CD4-positive, alpha-beta T cell treated with Interleukin-4 for 4 hours (primary cell): ENCODE measurements around the gene BPTF.
A peak's percentile ranks its signal among the peaks of the same experiment; 100 is the strongest.
"Not testable (repeated sequence)": the region's sequence is repeated elsewhere in the genome, so short reads cannot be mapped to it uniquely, and the experiment has no call there.

ENCODE experiments used
- DNase-seq: peaks from one replicate; pipeline ENCODE4 v3.0.0-alpha.2; 2020

The BPTF gene

GRCh38 chr17:67980883-67981282 lies 155.6 kb downstream of the BPTF start:
- not testable (repeated sequence) for DNase-seq

GRCh38 chr17:67982034-67982640 lies 156.8 kb downstream of the BPTF start:
- no peak for DNase-seq

GRCh38 chr17:67982686-67983382 lies 157.5 kb downstream of the BPTF start:
- DNase-seq, result no peak

GRCh38 chr17:67983383-67983688 lies 158.0 kb downstream of the BPTF start:
- no peak for DNase-seq

- DNase-seq, result no peak
Measured at GRCh38 chr17:67990909-67991308, 165.6 kb downstream of the BPTF start.

- DNase-seq, result no peak
Measured at GRCh38 chr17:67992548-67993152, 167.3 kb downstream of the BPTF start.

- peak; percentile 57 for DNase-seq
Measured at GRCh38 chr17:67993153-67993997, 168.1 kb downstream of the BPTF start.

- no peak for DNase-seq
Measured at GRCh38 chr17:67993998-67994361, 168.7 kb downstream of the BPTF start.

GRCh38 chr17:67994817-67995569 lies 169.7 kb downstream of the BPTF start:
- DNase-seq, result no peak

- DNase-seq, result no peak
Measured at GRCh38 chr17:67995570-67996263, 170.4 kb downstream of the BPTF start.

GRCh38 chr17:67996301-67997171 lies 171.2 kb downstream of the BPTF start, which contains the start of gene C17orf58:
C17orf58 (minus strand) TSS chr17:67996469; CDS start chr17:67996198, 271 bp downstream.
- DNase-seq, result not testable (repeated sequence)

GRCh38 chr17:67998466-67998865 lies 173.2 kb downstream of the BPTF start:
- DNase-seq, result no peak

- DNase-seq, result no peak
Measured at GRCh38 chr17:67999291-67999911, 174.1 kb downstream of the BPTF start.

GRCh38 chr17:68004201-68004600 lies 178.9 kb downstream of the BPTF start:
- no peak for DNase-seq

- no peak for DNase-seq
Measured at GRCh38 chr17:68006797-68007196, 181.5 kb downstream of the BPTF start.

GRCh38 chr17:68011199-68011665 lies 185.9 kb downstream of the BPTF start:
- peak; percentile 52 for DNase-seq

GRCh38 chr17:68013385-68013784 lies 188.1 kb downstream of the BPTF start:
- no peak for DNase-seq

- no peak for DNase-seq
Measured at GRCh38 chr17:68015081-68015723, 189.9 kb downstream of the BPTF start.

GRCh38 chr17:68016838-68017237 lies 191.5 kb downstream of the BPTF start:
- no peak for DNase-seq

- not testable (repeated sequence) for DNase-seq
Measured at GRCh38 chr17:68018493-68018892, 193.2 kb downstream of the BPTF start.
